Astrocyte (in vitro differentiated cells and primary cell): ENCODE measurements around the gene IFT81.

ENCODE experiments used
- CTCF ChIP-seq: IDR thresholded peaks from 2 replicates; pipeline ENCODE4 v1.5.1; 2011; ENCODE audit warnings: low read depth, mild to moderate bottlenecking, inconsistent platforms, low read length, moderate library complexity; ENCODE audit not compliant: insufficient read depth
- EZH2 ChIP-seq: IDR thresholded peaks from 2 replicates; pipeline ENCODE4 v1.6.1; 2012; ENCODE audit warnings: mild to moderate bottlenecking, low read length, inconsistent platforms; ENCODE audit not compliant: insufficient read depth

- TF ChIP-seq CTCF (no peak), EZH2 (no peak)
These were observed 43.7 kb upstream of the IFT81 start for GRCh38 chr12:110080410-110080809.
